Kidney epithelial cell (primary cell): ENCODE results near the gene MAN2A1. TPM values are rescaled to one million over a fixed set of nuclear protein-coding genes. Genes with fewer than 3 reads are reported as not detected.

Experiments used
- DNase-seq: peaks from one replicate; pipeline ENCODE4 v3.0.0-alpha.2; 2010; ENCODE audit warnings: low read depth
- H3K27me3 ChIP-seq: 2 replicates; pipeline ENCODE4 v1.6.0; 2011; ENCODE audit warnings: low read length; ENCODE audit not compliant: control insufficient read depth, insufficient read depth
- H3K36me3 ChIP-seq: 2 replicates; pipeline ENCODE4 v1.5.1; 2011; ENCODE audit warnings: low read length; ENCODE audit not compliant: control insufficient read depth, insufficient read depth
- H3K4me3 ChIP-seq: 2 replicates; pipeline ENCODE4 v1.5.1; 2011; ENCODE audit warnings: low read depth, mild to moderate bottlenecking, control low read depth, low read length
- CTCF ChIP-seq: IDR thresholded peaks from 2 replicates; pipeline ENCODE4 v1.5.1; 2011; ENCODE audit warnings: mild to moderate bottlenecking, moderate library complexity, low read length, control low read depth, inconsistent platforms; ENCODE audit not compliant: insufficient read depth, poor library complexity, severe bottlenecking
- total RNA-seq: library from RNA; depleted of rRNA; stranded (reverse); fragments of >200 nt; gene quantifications from 2 replicates; pipeline ENCODE4 v1.2.3, GENCODE V29; 2015

Gene MAN2A1
- total RNA-seq, 1 donor from 2014 or later = 53.1 TPM

GRCh38 chr5:109690975-109691574, 1.3 kb downstream of the MAN2A1 start:
- no peaks in the 10 kb centered on the region for H3K36me3 ChIP-seq
- H3K27me3 ChIP-seq = no peaks in the 10 kb centered on the region
- TF ChIP-seq CTCF = peak; percentile 85
- no peak for DNase-seq
- peak overlapping the region; percentile 90 for H3K4me3 ChIP-seq

DNA sequence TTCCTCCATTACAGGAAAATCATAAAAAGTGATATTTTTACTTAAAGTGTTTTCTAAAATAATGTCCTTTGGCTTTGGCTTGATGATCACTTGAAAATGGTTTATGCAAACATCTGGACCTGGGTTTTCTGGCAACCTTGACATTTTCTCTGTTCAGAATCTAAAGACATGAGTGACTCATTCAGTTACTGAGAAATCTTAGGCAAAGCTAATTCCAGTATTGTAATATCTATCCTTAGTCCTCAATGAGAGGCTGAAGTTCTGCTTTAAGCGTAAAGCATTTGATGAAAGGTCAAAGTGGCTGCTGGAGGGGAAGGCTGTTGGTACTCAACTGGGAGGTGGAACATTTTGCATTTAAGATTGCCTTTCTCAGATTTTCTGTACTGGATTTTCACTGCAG, 2.3 kb downstream of the MAN2A1 start:
- no peak for TF ChIP-seq CTCF
- no peak overlapping the region for H3K4me3 ChIP-seq
- DNase-seq = no peak
- no peaks in the 10 kb centered on the region for H3K27me3 ChIP-seq
- no peaks in the 10 kb centered on the region for H3K36me3 ChIP-seq

GRCh38 chr5:109692852-109693251, 3.1 kb downstream of the MAN2A1 start:
- no peak overlapping the region for H3K4me3 ChIP-seq
- no peaks in the 10 kb centered on the region for H3K36me3 ChIP-seq
- H3K27me3 ChIP-seq = no peaks in the 10 kb centered on the region
- DNase-seq = no peak
- TF ChIP-seq CTCF = no peak

- TF ChIP-seq CTCF = no peak
- Histone ChIP-seq H3K27me3 (no peaks in the 10 kb centered on the region), H3K36me3 (no peaks in the 10 kb centered on the region), H3K4me3 (no peak overlapping the region)
- DNase-seq = no peak
Observed at GRCh38 chr5:109693535-109694400, 4.0 kb downstream of the MAN2A1 start.

GRCh38 chr5:109694451-109694891, 4.7 kb downstream of the MAN2A1 start:
- H3K4me3 ChIP-seq = no peak overlapping the region

More at GRCh38 chr5:109694451-109694891, 4.7 kb downstream of the MAN2A1 start:
- no peak for TF ChIP-seq CTCF
- no peaks in the 10 kb centered on the region for H3K36me3 ChIP-seq
- DNase-seq = no peak
- H3K27me3 ChIP-seq = no peaks in the 10 kb centered on the region
